ENCODE measurements around the gene ZNF865.

Gene ZNF865

GRCh38 chr19:55576746-55577145 lies 28.7 kb upstream of the ZNF865 start:
- no peak for DNase-seq (ENCODE audit: low read depth, low spot score)
- Histone ChIP-seq H3K4me1 (ENCODE audit: insufficient read depth, insufficient read length) (no peaks in the 10 kb centered on the region), H3K27me3 (ENCODE audit: insufficient read depth, insufficient read length) (no peaks in the 10 kb centered on the region), H3K9ac (ENCODE audit: insufficient read length, low read depth) (no peak overlapping the region), H3K9me3 (ENCODE audit: insufficient read depth, low read length) (no peaks in the 10 kb centered on the region), H3K4me3 (ENCODE audit: insufficient read length, low read depth) (no peak overlapping the region), H3K36me3 (ENCODE audit: insufficient read depth, insufficient read length, low read length) (peaks cover 24% of the 10 kb centered on the region)
- no peak for TF ChIP-seq ZNF274 (IDR thresholded peaks at IDR 0.05; ENCODE audit: low read depth, low read length)
- TF ChIP-seq YY1 (IDR thresholded peaks at IDR 0.05; ENCODE audit: insufficient read depth, insufficient read length), result no peak
- no peak for TF ChIP-seq SUZ12 (IDR thresholded peaks at IDR 0.05; ENCODE audit: extremely low read depth, insufficient read depth, insufficient read length)

GRCh38 chr19:55578031-55578760 lies 27.3 kb upstream of the ZNF865 start:
- H3K9ac ChIP-seq (ENCODE audit: insufficient read length, low read depth), result no peak overlapping the region
- no peaks in the 10 kb centered on the region for H3K4me1 ChIP-seq (ENCODE audit: insufficient read depth, insufficient read length)
- DNase-seq (ENCODE audit: low read depth, low spot score), result no peak
- no peak for TF ChIP-seq YY1 (IDR thresholded peaks at IDR 0.05; ENCODE audit: insufficient read depth, insufficient read length)
- no peak for TF ChIP-seq SUZ12 (IDR thresholded peaks at IDR 0.05; ENCODE audit: extremely low read depth, insufficient read depth, insufficient read length)
- TF ChIP-seq ZNF274 (IDR thresholded peaks at IDR 0.05; ENCODE audit: low read depth, low read length), result no peak
- H3K9me3 ChIP-seq (ENCODE audit: insufficient read depth, low read length), result no peaks in the 10 kb centered on the region
- H3K36me3 ChIP-seq (ENCODE audit: insufficient read depth, insufficient read length, low read length), result peaks cover 24% of the 10 kb centered on the region
- no peaks in the 10 kb centered on the region for H3K27me3 ChIP-seq (ENCODE audit: insufficient read depth, insufficient read length)
- H3K4me3 ChIP-seq (ENCODE audit: insufficient read length, low read depth), result no peak overlapping the region

- Histone ChIP-seq H3K4me3 (ENCODE audit: insufficient read length, low read depth) (no peak overlapping the region), H3K4me1 (ENCODE audit: insufficient read depth, insufficient read length) (no peaks in the 10 kb centered on the region), H3K36me3 (ENCODE audit: insufficient read depth, insufficient read length, low read length) (peaks cover 24% of the 10 kb centered on the region), H3K9me3 (ENCODE audit: insufficient read depth, low read length) (no peaks in the 10 kb centered on the region), H3K9ac (ENCODE audit: insufficient read length, low read depth) (no peak overlapping the region), H3K27me3 (ENCODE audit: insufficient read depth, insufficient read length) (no peaks in the 10 kb centered on the region)
- TF ChIP-seq SUZ12 (IDR thresholded peaks at IDR 0.05; ENCODE audit: extremely low read depth, insufficient read depth, insufficient read length), result no peak
- no peak for TF ChIP-seq ZNF274 (IDR thresholded peaks at IDR 0.05; ENCODE audit: low read depth, low read length)
- no peak for TF ChIP-seq YY1 (IDR thresholded peaks at IDR 0.05; ENCODE audit: insufficient read depth, insufficient read length)
- no peak for DNase-seq (ENCODE audit: low read depth, low spot score)
Observed at GRCh38 chr19:55578761-55579747, 26.4 kb upstream of the ZNF865 start.

GRCh38 chr19:55579766-55580621 lies 25.5 kb upstream of the ZNF865 start:
- DNase-seq (ENCODE audit: low read depth, low spot score), result no peak
- H3K9ac ChIP-seq (ENCODE audit: insufficient read length, low read depth), result peak overlapping the region; percentile 82
- TF ChIP-seq ZNF274 (IDR thresholded peaks at IDR 0.05; ENCODE audit: low read depth, low read length) (no peak), SUZ12 (IDR thresholded peaks at IDR 0.05; ENCODE audit: extremely low read depth, insufficient read depth, insufficient read length) (no peak), YY1 (IDR thresholded peaks at IDR 0.05; ENCODE audit: insufficient read depth, insufficient read length) (no peak)
- no peaks in the 10 kb centered on the region for H3K4me1 ChIP-seq (ENCODE audit: insufficient read depth, insufficient read length)
- H3K4me3 ChIP-seq (ENCODE audit: insufficient read length, low read depth), result peak overlapping the region; percentile 72
- no peaks in the 10 kb centered on the region for H3K27me3 ChIP-seq (ENCODE audit: insufficient read depth, insufficient read length)
- no peaks in the 10 kb centered on the region for H3K9me3 ChIP-seq (ENCODE audit: insufficient read depth, low read length)
- peaks cover 24% of the 10 kb centered on the region for H3K36me3 ChIP-seq (ENCODE audit: insufficient read depth, insufficient read length, low read length)

GRCh38 chr19:55580628-55581144 lies 24.8 kb upstream of the ZNF865 start, which contains the start of gene ZNF579:
ZNF579 (minus strand) TSS chr19:55580848; CDS start chr19:55579639, 1,209 bp downstream.
- peak; percentile 77 for DNase-seq (ENCODE audit: low read depth, low spot score)
- Histone ChIP-seq H3K4me1 (ENCODE audit: insufficient read depth, insufficient read length) (no peaks in the 10 kb centered on the region), H3K4me3 (ENCODE audit: insufficient read length, low read depth) (peak within 1 kb of the TSS; percentile 72), H3K36me3 (ENCODE audit: insufficient read depth, insufficient read length, low read length) (peaks cover 24% of the 10 kb centered on the region), H3K9me3 (ENCODE audit: insufficient read depth, low read length) (no peaks in the 10 kb centered on the region), H3K27me3 (ENCODE audit: insufficient read depth, insufficient read length) (no peaks in the 10 kb centered on the region), H3K9ac (ENCODE audit: insufficient read length, low read depth) (peak within 1 kb of the TSS; percentile 82)
- TF ChIP-seq SUZ12 (IDR thresholded peaks at IDR 0.05; ENCODE audit: extremely low read depth, insufficient read depth, insufficient read length), result no peak
- no peak for TF ChIP-seq ZNF274 (IDR thresholded peaks at IDR 0.05; ENCODE audit: low read depth, low read length)
- TF ChIP-seq YY1 (IDR thresholded peaks at IDR 0.05; ENCODE audit: insufficient read depth, insufficient read length), result no peak

- Histone ChIP-seq H3K27me3 (ENCODE audit: insufficient read depth, insufficient read length) (no peaks in the 10 kb centered on the region), H3K9ac (ENCODE audit: insufficient read length, low read depth) (no peak overlapping the region), H3K9me3 (ENCODE audit: insufficient read depth, low read length) (no peaks in the 10 kb centered on the region), H3K4me3 (ENCODE audit: insufficient read length, low read depth) (peak overlapping the region; percentile 31), H3K4me1 (ENCODE audit: insufficient read depth, insufficient read length) (no peaks in the 10 kb centered on the region), H3K36me3 (ENCODE audit: insufficient read depth, insufficient read length, low read length) (peaks cover 24% of the 10 kb centered on the region)
- no peak for DNase-seq (ENCODE audit: low read depth, low spot score)
- no peak for TF ChIP-seq SUZ12 (IDR thresholded peaks at IDR 0.05; ENCODE audit: extremely low read depth, insufficient read depth, insufficient read length)
- no peak for TF ChIP-seq ZNF274 (IDR thresholded peaks at IDR 0.05; ENCODE audit: low read depth, low read length)
- no peak for TF ChIP-seq YY1 (IDR thresholded peaks at IDR 0.05; ENCODE audit: insufficient read depth, insufficient read length)
Observed at GRCh38 chr19:55581145-55581822, 24.2 kb upstream of the ZNF865 start.

Measured in NT2/D1 (cell line).